CD4-positive, alpha-beta T cell (primary cell): ENCODE results near the gene KRTAP12-2. TPM values are rescaled to one million over a fixed set of nuclear protein-coding genes. Genes with fewer than 3 reads are reported as not detected.

Experiments
- ATAC-seq: fragments of 200-7000 bp; cut with Tn5 transposase; one replicate; pipeline ENCODE4 v1.10.0; 2022; ENCODE audit warnings: mild to moderate bottlenecking; ENCODE audit not compliant: poor library complexity
- CTCF ChIA-PET: fragments of 350-600 bp; sonication (Branson Sonifier 250); formaldehyde crosslinking; loops from one replicate; lab custom pipeline; 2021; ENCODE audit warnings: antibody characterized with exemption, inconsistent platforms; lab: Charles Lee
- POLR2A ChIA-PET: fragments of 350-600 bp; sonication (Branson Sonifier 250); formaldehyde crosslinking; loops from one replicate; lab custom pipeline; 2021; ENCODE audit warnings: antibody characterized with exemption, inconsistent platforms; lab: Charles Lee
- DNase-seq, 14 experiments: peaks; one replicate each; pipeline ENCODE4 v3.0.0-alpha.2; 2013 to 2020; ENCODE audit warnings: mixed read lengths in 2 of 14
- H3K27ac ChIP-seq, 2 donors: one replicate each; pipeline versions ENCODE4 v1.5.1 to v1.7.0; 2013; ENCODE audit warnings: low read length in 2 of 2, low read depth in 1 of 2, mild to moderate bottlenecking in 1 of 2
- H3K27me3 ChIP-seq, 2 experiments: 1 replicate in 1 of 2; 2 replicates in 1 of 2; pipeline versions ENCODE4 v1.6.1 to v1.7.0; 2013; ENCODE audit warnings: low read length in 2 of 2, control low read depth in 1 of 2, mild to moderate bottlenecking in 1 of 2, moderate library complexity in 1 of 2; ENCODE audit not compliant: insufficient read depth in 2 of 2, control insufficient read depth in 1 of 2
- H3K36me3 ChIP-seq: one replicate; pipeline ENCODE4 v1.6.1; 2013; ENCODE audit warnings: low read length, control low read depth; ENCODE audit not compliant: insufficient read depth
- H3K4me1 ChIP-seq: one replicate; pipeline ENCODE4 v1.6.1; 2013; ENCODE audit warnings: low read length, control low read depth; ENCODE audit not compliant: insufficient read depth
- H3K4me3 ChIP-seq: one replicate; pipeline ENCODE4 v1.5.1; 2013; ENCODE audit warnings: mild to moderate bottlenecking, low read length, moderate library complexity
- H3K9me3 ChIP-seq, 2 experiments: 1 replicate in 1 of 2; 2 replicates in 1 of 2; pipeline versions ENCODE4 v1.6.1 to v1.7.0; 2013; ENCODE audit warnings: low read length in 2 of 2, mild to moderate bottlenecking in 2 of 2, control low read depth in 1 of 2, moderate library complexity in 1 of 2; ENCODE audit not compliant: control insufficient read depth in 1 of 2, insufficient read depth in 1 of 2
- H3K27ac Mint-ChIP-seq: one replicate; pipeline ENCODE4 v1.8.0; 2020; ENCODE audit warnings: mixed read lengths
- H3K27me3 Mint-ChIP-seq: one replicate; pipeline ENCODE4 v1.8.0; 2021; ENCODE audit warnings: mixed read lengths
- H3K36me3 Mint-ChIP-seq: one replicate; pipeline ENCODE4 v1.8.0; 2021; ENCODE audit warnings: low read depth, mixed read lengths
- H3K4me1 Mint-ChIP-seq: one replicate; pipeline ENCODE4 v1.8.0; 2021; ENCODE audit warnings: low read depth, mixed read lengths
- H3K4me3 Mint-ChIP-seq: one replicate; pipeline ENCODE4 v1.8.0; 2020; ENCODE audit warnings: mild to moderate bottlenecking, mixed read lengths
- H3K9me3 Mint-ChIP-seq: one replicate; pipeline ENCODE4 v1.8.0; 2020; ENCODE audit warnings: mixed read lengths
- CTCF ChIP-seq: fragments of 200-600 bp; IDR thresholded peaks from one replicate; pipeline ENCODE4 v1.8.0; 2022; ENCODE audit warnings: antibody characterized with exemption, mild to moderate bottlenecking
- intact Hi-C, 2 experiments: fragments of 100-400 bp; cut with DNase I in 1 of 2; cut with micrococcal nuclease in 1 of 2; formaldehyde crosslinking; loops; one replicate each; pipeline versions ENCODE4 v1.15.1 to v1.9.0; 2023 to 2025; cut with DNase I, micrococcal nuclease
- total RNA-seq, 174 experiments: library from RNA in 2 of 174; stranded (reverse) in 2 of 174; gene quantifications; one replicate each; pipeline ENCODE4 v1.2.3 and lab custom pipeline; 2021 to 2026

KRTAP12-2 gene
- total RNA-seq, 2 experiments from 2014 or later = not detected

GRCh38 chr21:44658541-44658910 lies 8.2 kb downstream of the KRTAP12-2 start:
- no peaks in the 10 kb centered on the region for H3K36me3 ChIP-seq
- CTCF ChIA-PET = interaction anchor here (0.9 kb wide), 1 partner anchor 60 kb away, joined by 3 read pairs; no protein-coding TSS in a partner anchor

GRCh38 chr21:44657635-44658540 lies 8.8 kb downstream of the KRTAP12-2 start, which contains the start of gene KRTAP12-3:
Gene KRTAP12-3 (plus strand): TSS chr21:44657932. CDS start chr21:44657980, 48 bp downstream.
- peak within 1 kb of the TSS; percentile 43 for H3K4me3 Mint-ChIP-seq
- peaks cover 42% of the 10 kb centered on the region for H3K36me3 Mint-ChIP-seq
- Histone ChIP-seq H3K27me3 (no peaks in the 10 kb centered on the region), H3K4me3 (peak within 1 kb of the TSS; percentile 8), H3K9me3 (peaks cover 14 to 38% of the 10 kb centered on the region in 2 experiments), H3K36me3 (no peaks in the 10 kb centered on the region), H3K27ac (peak within 1 kb of the TSS; percentile 73 to 75), H3K4me1 (peaks cover 61% of the 10 kb centered on the region)
- H3K27ac Mint-ChIP-seq = peak within 1 kb of the TSS; percentile 92
- H3K9me3 Mint-ChIP-seq = peaks cover 25% of the 10 kb centered on the region
- no peak for TF ChIP-seq CTCF
- DNase-seq = peak; percentile 33 to 94 (median 60)
- H3K27me3 Mint-ChIP-seq = no peaks in the 10 kb centered on the region
- POLR2A ChIA-PET = interaction anchor here (0.6 to 2.1 kb wide), 22 partner anchors 9 to 422 kb away, joined by 3 to 40 read pairs (median 4); partner anchors contain the start of genes KRTAP12-2, PTTG1IP and TSPEAR
- intact Hi-C loops = loop anchor here in 1 of 2 experiments (2.0 to 5.0 kb wide), 3 partner anchors 35 to 111 kb away; no protein-coding TSS in a partner anchor
- peaks cover 61% of the 10 kb centered on the region for H3K4me1 Mint-ChIP-seq
- peak; percentile 66 for ATAC-seq
- CTCF ChIA-PET = interaction anchor here (0.9 kb wide), 1 partner anchor 59 kb away, joined by 3 read pairs; no protein-coding TSS in a partner anchor

More at GRCh38 chr21:44658541-44658910, 8.2 kb downstream of the KRTAP12-2 start:
- Histone ChIP-seq H3K4me1 (peaks cover 58% of the 10 kb centered on the region), H3K4me3 (no peak overlapping the region), H3K27me3 (no peaks in the 10 kb centered on the region), H3K27ac (peak overlapping the region; percentile 73 to 75), H3K9me3 (peaks cover 14 to 33% of the 10 kb centered on the region in 2 experiments)
- H3K27me3 Mint-ChIP-seq = no peaks in the 10 kb centered on the region
- intact Hi-C loops = loop anchor here in 1 of 2 experiments (5.0 kb wide), 1 partner anchor 111 kb away; no protein-coding TSS in a partner anchor
- peaks cover 25% of the 10 kb centered on the region for H3K9me3 Mint-ChIP-seq
- H3K36me3 Mint-ChIP-seq = peaks cover 41% of the 10 kb centered on the region
- H3K27ac Mint-ChIP-seq = peak overlapping the region; percentile 92
- peaks cover 57% of the 10 kb centered on the region for H3K4me1 Mint-ChIP-seq
- H3K4me3 Mint-ChIP-seq = peak overlapping the region; percentile 43
- no peak for ATAC-seq
- no peak for TF ChIP-seq CTCF
- POLR2A ChIA-PET = interaction anchor here (1.2 to 2.1 kb wide), 7 partner anchors 9 to 215 kb away, joined by 4 to 40 read pairs (median 9); partner anchors contain the start of genes KRTAP12-2, PTTG1IP and TSPEAR
- peak in 1 of 14 experiments; percentile 7 for DNase-seq

GRCh38 chr21:44656868-44657267 lies 9.9 kb downstream of the KRTAP12-2 start:
- peak overlapping the region; percentile 31 to 55 for H3K27ac ChIP-seq
- H3K4me3 ChIP-seq = peak overlapping the region; percentile 8
- CTCF ChIA-PET = no interaction called here
- POLR2A ChIA-PET = interaction anchor here (0.6 to 2.1 kb wide), 18 partner anchors 10 to 146 kb away, joined by 3 to 40 read pairs (median 4); partner anchors contain the start of genes KRTAP12-2 and TSPEAR
- ATAC-seq (no peak), DNase-seq (no peak)
- no peaks in the 10 kb centered on the region for H3K36me3 ChIP-seq
- no peak for TF ChIP-seq CTCF
- peaks cover 61% of the 10 kb centered on the region for H3K4me1 Mint-ChIP-seq
- no peaks in the 10 kb centered on the region for H3K27me3 ChIP-seq
- peak overlapping the region; percentile 92 for H3K27ac Mint-ChIP-seq
- H3K4me3 Mint-ChIP-seq = peak overlapping the region; percentile 43
- H3K36me3 Mint-ChIP-seq = peaks cover 42% of the 10 kb centered on the region
- intact Hi-C loops = loop anchor here in 1 of 2 experiments (2.0 to 5.0 kb wide), 3 partner anchors 36 to 110 kb away; no protein-coding TSS in a partner anchor
- peaks cover 14 to 39% of the 10 kb centered on the region in 2 experiments for H3K9me3 ChIP-seq
- peaks cover 61% of the 10 kb centered on the region for H3K4me1 ChIP-seq
- no peaks in the 10 kb centered on the region for H3K27me3 Mint-ChIP-seq
- H3K9me3 Mint-ChIP-seq = peaks cover 20% of the 10 kb centered on the region
